Measurements from ENCODE around the gene RALGPS2. TPM values are rescaled to one million over a fixed set of nuclear protein-coding genes. Genes with fewer than 3 reads are reported as not detected.

The RALGPS2 gene
- total and polyA plus RNA-seq, 2 of the 13 experiments (the other 11 are each of a cell fraction or from before 2014, with no cell fraction given), result 15.6 to 36.0 TPM

- TF ChIP-seq ZBTB26 (CRISPR knock-in tag; IDR thresholded peaks at IDR 0.05; ENCODE audit: borderline replicate concordance), result no peak
- no peak for TF ChIP-seq RFX5 (IDR thresholded peaks at IDR 0.05; ENCODE audit: low read depth, low read length)
- TF ChIP-seq ATRX (CRISPR knock-in tag; IDR thresholded peaks at IDR 0.05; ENCODE audit: borderline replicate concordance), result no peak
These were observed 59.1 kb downstream of the RALGPS2 start (continued) for GRCh38 chr1:178784131-178784536.

GRCh38 chr1:178792394-178792793 lies 67.3 kb downstream of the RALGPS2 start:
- BruUV-seq (replicated peaks), result no TSS peak
- ChIA-PET CTCF (ENCODE audit: low intra/inter-chr PET ratio, low total read pairs) (no interaction called here), POLR2A (no interaction called here)
- Histone ChIP-seq H3K4me2 (ENCODE audit: low read depth, low read length) (no peak overlapping the region), H4K20me1 (ENCODE audit: insufficient read depth, low read length) (no peaks in the 10 kb centered on the region), H3K4me3 (replicated peaks in 1 of 3; ENCODE audit: insufficient read depth in 1 of 3, low read depth in 2 of 3, low read length in 3 of 3) (no peak overlapping the region), H3K36me3 (replicated peaks in 1 of 2; ENCODE audit: control insufficient read depth in 1 of 2, insufficient read depth in 2 of 2, low read length in 2 of 2) (0 out of 5 replicates have a peak, but pooled peaks cover 0 to 3% of the 10 kb centered on the region in 2 experiments), H2AFZ (ENCODE audit: low read length) (no peak overlapping the region), H3K27ac (ENCODE audit: extremely low read length, insufficient read depth, low read length) (no peak overlapping the region), H3K4me1 (ENCODE audit: insufficient read depth, low read length) (no peaks in the 10 kb centered on the region), H3K9me3 (ENCODE audit: low read length) (no peaks in the 10 kb centered on the region), H3K9ac (ENCODE audit: insufficient read depth, low read depth, low read length) (no peak overlapping the region), H3K79me2 (ENCODE audit: insufficient read depth, low read length) (no peaks in the 10 kb centered on the region), H3K27me3 (ENCODE audit: control insufficient read depth in 1 of 2, insufficient read depth in 2 of 2, low read length in 2 of 2) (no peaks in the 10 kb centered on the region)
- DNase-seq (ENCODE audit: low spot score) (no peak), FAIRE-seq (no peak), ATAC-seq (no peak)
- intact Hi-C loops (cut with micrococcal nuclease; ENCODE audit: unreplicated experiment) (no loop called here), in situ Hi-C loops (cut with HindIII; ENCODE audit: extremely low pct_ligation_motif_present, low pct_unique_long_range_greater_than_20kb) (no loop called here)
- WGBS (ENCODE audit: low lambda C conversion rate), result 97% methylated on average over 3 of the region's 3 CpGs
- TF ChIP-seq EP300 (IDR thresholded peaks at IDR 0.05; ENCODE audit: low read depth in 2 of 2, low read length in 2 of 2), result no peak
- no peak for TF ChIP-seq EP300 (CRISPR knock-in tag; IDR thresholded peaks at IDR 0.05; ENCODE audit: borderline replicate concordance)
- TF ChIP-seq MED1 (CRISPR knock-in tag; IDR thresholded peaks at IDR 0.05), result no peak
- TF ChIP-seq AFF4 (CRISPR knock-in tag; IDR thresholded peaks at IDR 0.05), result no peak
- no peak for TF ChIP-seq AHR (CRISPR knock-in tag; IDR thresholded peaks at IDR 0.05)
- no peak for TF ChIP-seq KLF11 (CRISPR knock-in tag; IDR thresholded peaks at IDR 0.05)
- no peak for TF ChIP-seq IKZF4 (CRISPR knock-in tag; IDR thresholded peaks at IDR 0.05; ENCODE audit: borderline replicate concordance, low read depth, not compliant biosample characterization)
- no peak for TF ChIP-seq BRD4 (CRISPR knock-in tag; IDR thresholded peaks at IDR 0.05)
- TF ChIP-seq NFKB2 (CRISPR knock-in tag; IDR thresholded peaks at IDR 0.05; ENCODE audit: borderline replicate concordance), result no peak
- no peak for TF ChIP-seq CHD4 (IDR thresholded peaks at IDR 0.05; ENCODE audit: borderline replicate concordance, low read length)
- no peak for TF ChIP-seq ZNF567 (CRISPR knock-in tag; IDR thresholded peaks at IDR 0.05; ENCODE audit: borderline replicate concordance)
- no peak for TF ChIP-seq ZSCAN12 (CRISPR knock-in tag; IDR thresholded peaks at IDR 0.05)

Measured in HepG2 (cell line).